ENCODE measurements around the gene PPP1R14D.

DNA sequence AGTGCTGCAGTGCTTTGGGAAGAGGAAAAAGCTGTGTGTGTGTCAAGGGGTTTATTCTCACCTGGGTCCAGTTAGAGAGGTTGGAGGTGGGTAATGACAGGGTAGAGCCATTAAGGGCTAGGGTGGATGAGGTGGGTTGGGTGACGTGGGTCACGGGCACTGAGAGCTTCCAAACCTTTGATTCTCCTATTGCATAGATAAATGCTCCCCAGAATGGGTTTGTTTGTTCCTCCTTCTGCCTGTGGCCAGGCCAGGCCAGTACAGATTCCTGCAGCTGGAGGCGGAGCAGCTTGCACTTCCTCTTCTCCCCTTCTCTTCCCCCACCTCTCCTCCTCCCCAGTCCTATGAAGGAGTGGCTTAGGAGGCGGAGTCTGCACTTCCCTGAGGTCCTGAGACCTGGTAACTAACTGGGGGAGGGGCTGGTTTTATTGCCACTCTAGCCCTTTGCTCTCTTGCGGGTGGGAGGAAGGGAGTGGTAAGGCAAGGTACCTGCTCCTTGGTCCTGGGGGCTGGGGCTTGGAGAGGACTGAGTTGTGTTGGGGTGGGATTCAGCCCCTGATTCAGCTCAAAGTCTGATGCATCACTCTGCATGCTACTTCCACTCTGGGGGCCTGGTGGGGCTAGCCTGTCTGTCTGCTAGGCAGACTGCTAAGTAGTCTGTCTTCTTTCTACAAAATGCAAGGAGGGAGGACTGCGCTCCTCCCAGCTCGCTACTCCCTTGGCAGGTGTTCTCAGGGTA lies 18.9 kb upstream of the PPP1R14D start:
- TF ChIP-seq, protein P1, sequence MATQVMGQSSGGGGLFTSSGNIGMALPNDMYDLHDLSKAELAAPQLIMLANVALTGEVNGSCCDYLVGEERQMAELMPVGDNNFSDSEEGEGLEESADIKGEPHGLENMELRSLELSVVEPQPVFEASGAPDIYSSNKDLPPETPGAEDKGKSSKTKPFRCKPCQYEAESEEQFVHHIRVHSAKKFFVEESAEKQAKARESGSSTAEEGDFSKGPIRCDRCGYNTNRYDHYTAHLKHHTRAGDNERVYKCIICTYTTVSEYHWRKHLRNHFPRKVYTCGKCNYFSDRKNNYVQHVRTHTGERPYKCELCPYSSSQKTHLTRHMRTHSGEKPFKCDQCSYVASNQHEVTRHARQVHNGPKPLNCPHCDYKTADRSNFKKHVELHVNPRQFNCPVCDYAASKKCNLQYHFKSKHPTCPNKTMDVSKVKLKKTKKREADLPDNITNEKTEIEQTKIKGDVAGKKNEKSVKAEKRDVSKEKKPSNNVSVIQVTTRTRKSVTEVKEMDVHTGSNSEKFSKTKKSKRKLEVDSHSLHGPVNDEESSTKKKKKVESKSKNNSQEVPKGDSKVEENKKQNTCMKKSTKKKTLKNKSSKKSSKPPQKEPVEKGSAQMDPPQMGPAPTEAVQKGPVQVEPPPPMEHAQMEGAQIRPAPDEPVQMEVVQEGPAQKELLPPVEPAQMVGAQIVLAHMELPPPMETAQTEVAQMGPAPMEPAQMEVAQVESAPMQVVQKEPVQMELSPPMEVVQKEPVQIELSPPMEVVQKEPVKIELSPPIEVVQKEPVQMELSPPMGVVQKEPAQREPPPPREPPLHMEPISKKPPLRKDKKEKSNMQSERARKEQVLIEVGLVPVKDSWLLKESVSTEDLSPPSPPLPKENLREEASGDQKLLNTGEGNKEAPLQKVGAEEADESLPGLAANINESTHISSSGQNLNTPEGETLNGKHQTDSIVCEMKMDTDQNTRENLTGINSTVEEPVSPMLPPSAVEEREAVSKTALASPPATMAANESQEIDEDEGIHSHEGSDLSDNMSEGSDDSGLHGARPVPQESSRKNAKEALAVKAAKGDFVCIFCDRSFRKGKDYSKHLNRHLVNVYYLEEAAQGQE (IDR thresholded peaks at IDR 0.05; ENCODE audit: low read depth): no peak
- TF ChIP-seq NFIC (IDR thresholded peaks at IDR 0.05): no peak

Measured in Ishikawa (cell line).